ENCODE results near the gene DST. TPM values are rescaled to one million over a fixed set of nuclear protein-coding genes. Genes with fewer than 3 reads are reported as not detected.

Gene DST
- total RNA-seq, 1 donor from 2014 or later: 259 TPM

- Mint-ChIP-seq H3K27me3 (ENCODE audit: insufficient read depth, low read depth) (peaks cover 2% of the 10 kb centered on the region), H3K4me1 (peaks cover 15% of the 10 kb centered on the region), H3K9me3 (no peaks in the 10 kb centered on the region), H3K36me3 (peaks cover 8% of the 10 kb centered on the region), H3K27ac (no peak overlapping the region), H3K4me3 (no peak overlapping the region)
- DNase-seq (ENCODE audit: low spot score): no peak
- H3K4me2 ChIP-seq: no peak overlapping the region
- H3K36me3 ChIP-seq: no peaks in the 10 kb centered on the region
- H3K9me3 ChIP-seq (ENCODE audit: low read depth): no peaks in the 10 kb centered on the region
- no peak overlapping the region for H3K27ac ChIP-seq
- H3K27me3 ChIP-seq: no peaks in the 10 kb centered on the region
- peaks cover 17% of the 10 kb centered on the region for H3K4me1 ChIP-seq
- H4K20me1 ChIP-seq (ENCODE audit: low read depth): peaks cover 7% of the 10 kb centered on the region
- peaks cover 22% of the 10 kb centered on the region for H3K79me2 ChIP-seq (ENCODE audit: low read depth)
- H3K9ac ChIP-seq: no peak overlapping the region
- no peak overlapping the region for H3K4me3 ChIP-seq
- H3F3A ChIP-seq (ENCODE audit: low read depth): no peaks in the 10 kb centered on the region
- TF ChIP-seq EZH2phosphoT487 (IDR thresholded peaks at IDR 0.05) (no peak), EZH2 (IDR thresholded peaks at IDR 0.05) (no peak), CTCF (IDR thresholded peaks at IDR 0.05) (no peak)
- H2AFZ ChIP-seq (replicated peaks): no peak overlapping the region
These were observed 12.6 kb upstream of the DST start for GRCh38 chr6:56655249-56655648.

GRCh38 chr6:56652994-56653393 lies 10.3 kb upstream of the DST start:
- Histone ChIP-seq H2AFZ (replicated peaks) (no peak overlapping the region), H3K4me2 (no peak overlapping the region), H3K4me3 (no peak overlapping the region), H3K9me3 (ENCODE audit: low read depth) (no peaks in the 10 kb centered on the region), H3F3A (ENCODE audit: low read depth) (no peaks in the 10 kb centered on the region), H3K79me2 (ENCODE audit: low read depth) (no peaks in the 10 kb centered on the region), H3K4me1 (peaks cover 11% of the 10 kb centered on the region), H3K9ac (no peak overlapping the region), H3K27me3 (no peaks in the 10 kb centered on the region), H3K36me3 (no peaks in the 10 kb centered on the region), H4K20me1 (ENCODE audit: low read depth) (no peaks in the 10 kb centered on the region), H3K27ac (no peak overlapping the region)
- H3K27ac Mint-ChIP-seq: no peak overlapping the region
- no peaks in the 10 kb centered on the region for H3K4me1 Mint-ChIP-seq
- no peaks in the 10 kb centered on the region for H3K27me3 Mint-ChIP-seq (ENCODE audit: insufficient read depth, low read depth)
- H3K36me3 Mint-ChIP-seq: peaks cover 13% of the 10 kb centered on the region
- H3K4me3 Mint-ChIP-seq: no peak overlapping the region
- no peak for DNase-seq (ENCODE audit: low spot score)
- H3K9me3 Mint-ChIP-seq: no peaks in the 10 kb centered on the region
- TF ChIP-seq EZH2 (IDR thresholded peaks at IDR 0.05) (no peak), EZH2phosphoT487 (IDR thresholded peaks at IDR 0.05) (no peak), CTCF (IDR thresholded peaks at IDR 0.05) (no peak)

- H3K4me3 ChIP-seq: no peak overlapping the region
- no peak overlapping the region for H3K9ac ChIP-seq
- no peak overlapping the region for H3K27ac ChIP-seq
- H3K36me3 Mint-ChIP-seq: peaks cover 15% of the 10 kb centered on the region
- no peak overlapping the region for H3K4me3 Mint-ChIP-seq
- no peak for TF ChIP-seq EZH2phosphoT487 (IDR thresholded peaks at IDR 0.05)
- TF ChIP-seq CTCF (IDR thresholded peaks at IDR 0.05): no peak
- no peak for DNase-seq (ENCODE audit: low spot score)
- no peak overlapping the region for H3K4me2 ChIP-seq
- no peaks in the 10 kb centered on the region for H3K4me1 Mint-ChIP-seq
- H3K27me3 ChIP-seq: no peaks in the 10 kb centered on the region
- H3K27ac Mint-ChIP-seq: no peak overlapping the region
- no peak overlapping the region for H2AFZ ChIP-seq (replicated peaks)
- H3K9me3 ChIP-seq (ENCODE audit: low read depth): no peaks in the 10 kb centered on the region
- no peaks in the 10 kb centered on the region for H3K79me2 ChIP-seq (ENCODE audit: low read depth)
- H3K27me3 Mint-ChIP-seq (ENCODE audit: insufficient read depth, low read depth): no peaks in the 10 kb centered on the region
- H3K36me3 ChIP-seq: no peaks in the 10 kb centered on the region
- H3K4me1 ChIP-seq: peaks cover 11% of the 10 kb centered on the region
- no peaks in the 10 kb centered on the region for H4K20me1 ChIP-seq (ENCODE audit: low read depth)
- no peaks in the 10 kb centered on the region for H3F3A ChIP-seq (ENCODE audit: low read depth)
- no peaks in the 10 kb centered on the region for H3K9me3 Mint-ChIP-seq
These were observed 9.5 kb upstream of the DST start for GRCh38 chr6:56652231-56652630.
